Heart left ventricle (tissue), 16 donors: ENCODE data around the gene SLC22A2. TPM values are rescaled to one million over a fixed set of nuclear protein-coding genes. Genes with fewer than 3 reads are reported as not detected.

Experiments
- ATAC-seq, 4 donors: fragments of 200-7000 bp; cut with Tn5 transposase; one replicate each; pipeline ENCODE4 v1.9.1; 2020 to 2022; ENCODE audit warnings: moderate library complexity in 4 of 4, mild to moderate bottlenecking in 3 of 4, moderate number of reproducible peaks in 1 of 4
- DNase-seq, 5 donors: peaks; one replicate each; pipeline ENCODE4 v3.0.0-alpha.2; 2020
- H3K27ac ChIP-seq, 12 donors: fragments of 200-600 bp; sonication (generic) in 4 of 12; one replicate each; pipeline versions ENCODE4 v1.5.0 to v1.8.0; 2016 to 2022; ENCODE audit warnings: mild to moderate bottlenecking in 2 of 12
- H3K27me3 ChIP-seq, 9 donors: fragments of 200-600 bp; sonication (generic) in 2 of 9; one replicate each; pipeline versions ENCODE4 v1.5.1 to v1.8.0; 2016 to 2022; ENCODE audit warnings: mild to moderate bottlenecking in 3 of 9
- H3K36me3 ChIP-seq, 9 donors: fragments of 200-600 bp; sonication (generic) in 2 of 9; one replicate each; pipeline versions ENCODE4 v1.5.0 to v1.8.0; 2018 to 2022; ENCODE audit warnings: mild to moderate bottlenecking in 2 of 9
- H3K4me1 ChIP-seq, 12 donors: fragments of 200-600 bp; sonication (generic) in 4 of 12; one replicate each; pipeline versions ENCODE4 v1.5.0 to v1.8.0; 2016 to 2022; ENCODE audit warnings: mild to moderate bottlenecking in 3 of 12
- H3K4me3 ChIP-seq, 12 donors: fragments of 200-600 bp; sonication (generic) in 4 of 12; one replicate each; pipeline versions ENCODE4 v1.5.0 to v1.8.0; 2017 to 2022; ENCODE audit warnings: mild to moderate bottlenecking in 9 of 12, moderate library complexity in 4 of 12
- H3K9me3 ChIP-seq, 12 donors: fragments of 200-600 bp; sonication (generic) in 4 of 12; one replicate each; pipeline versions ENCODE4 v1.5.0 to v1.8.0; 2016 to 2022; ENCODE audit warnings: mild to moderate bottlenecking in 1 of 12
- POLR2A ChIP-seq, 2 donors: fragments of 450-650 bp; IDR thresholded peaks; one replicate each; pipeline ENCODE4 v1.6.1; 2017; ENCODE audit warnings: antibody characterized with exemption in 2 of 2, mild to moderate bottlenecking in 2 of 2, moderate library complexity in 2 of 2
- WGBS, 4 donors: extraction: QIAGEN DNeasy Blood & Tissue Kit in 2 of 4; methylation state at CpG; one replicate each; pipeline versions ENCODE4 v1.1.5 to v1.1.7; 2013 to 2018; 5-methylcytosine and 5-hydroxymethylcytosine counted together
- intact Hi-C, 10 donors: fragments of 100-400 bp; cut with DNase I; formaldehyde crosslinking; loops; one replicate each; pipeline versions ENCODE4 v1.11.1 to v1.14.2; 2022
- polyA plus RNA-seq, 2 donors: library from polyadenylated mRNA; stranded (reverse); fragments of 200-250 nt; gene quantifications; one replicate each; pipeline ENCODE4 v1.2.3, GENCODE V29; 2013
- total RNA-seq, 9 donors: library from RNA; depleted of rRNA in 2 of 9; stranded (reverse); fragments of >200 nt in 2 of 9; fragmentation: NEBNext Ultra II Directional in 3 of 9; extraction: Animal tissue kit (Norgen Biotek cat#: 25700) in 3 of 9; gene quantifications; one replicate each; pipeline versions ENCODE4 v1.1.0 to v1.2.4, GENCODE V29; 2016 to 2023
- TF ChIP-seq, protein P1 (sequence below), 12 donors: fragments of 200-600 bp; sonication (generic) in 4 of 12; IDR thresholded peaks; one replicate each; pipeline versions ENCODE4 v1.5.0 to v1.8.0; 2018 to 2022; ENCODE audit warnings: antibody characterized with exemption in 12 of 12, mild to moderate bottlenecking in 5 of 12
- donor health status: ischemic (EF 13 %, LVEDD 7.1; RV severe dilation, severe dysfunction).
- donor health status: healthy with polysubstance abuse.
- donor health status: DM: no; HTN: yes; CAD: no.
- donor health status: DM: no; HTN: no; CAD: no.
- donor health status: ischemic (EF 25% LVEDD 6.9; RV normal size, moderate dysfunction).
- donor health status: ischemic (EF 25% LVEDD 5.7; RV mildly dilated, moderate dysfunction).
- donor health status: healthy.
- donor health status: DM: yes; HTN: yes; CAD: no.
- donor health status: ischemic (EF 35%, LVEDD 5.7; RV mildly dilated, moderate dysfunction).
- donor health status: nonischemic (EF 11% LVEDD 7.7; RV severe dilation, severe dysfunction).
- donor health status: DM: yes; HTN: yes; CAD: no.
- donor health status: PGD.
- donor health status: ischemic (EF 29% LVEDD 5.4; RV normal size, mild dysfunction).
- donor health status: nonischemic (EF 23%, LVEDD 6.1; RV moderate dilation, normal function).

SLC22A2 gene
- total and polyA plus RNA-seq, 11 donors: not detected

DNA sequence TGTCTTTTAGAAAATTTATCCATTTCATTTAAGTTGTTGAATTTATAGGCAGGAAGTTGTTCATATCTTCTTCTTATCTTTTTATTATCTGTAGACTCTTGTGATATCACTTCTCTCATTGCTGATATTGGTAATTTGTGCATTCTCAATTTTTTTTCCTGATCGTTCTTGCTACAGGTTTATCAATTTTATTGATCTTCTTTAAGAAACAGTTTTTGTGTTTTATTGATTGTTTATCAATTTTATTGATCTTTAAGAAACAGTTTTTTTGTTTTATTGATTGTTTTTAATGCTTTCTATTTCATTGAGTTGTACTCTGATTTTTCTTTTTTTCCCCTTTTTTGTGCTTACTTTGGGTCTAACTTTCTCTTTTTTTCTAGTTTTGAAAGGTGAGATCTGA lies 23.8 kb upstream of the SLC22A2 start:
- Histone ChIP-seq H3K9me3 (peaks cover 0 to 6% (median 0%) of the 10 kb centered on the region in 12 donors), H3K4me3 (no peak overlapping the region), H3K4me1 (no peaks in the 10 kb centered on the region), H3K36me3 (no peaks in the 10 kb centered on the region), H3K27ac (no peak overlapping the region), H3K27me3 (peaks cover 0 to 9% (median 0%) of the 10 kb centered on the region in 9 donors)
- intact Hi-C loops: no loop called here
- 0 to 84% (median 70%) methylated on average over 1 of the region's 1 CpG for WGBS, 4 donors
- no peak for ATAC-seq
- no peak for DNase-seq
- TF ChIP-seq POLR2A (IDR thresholded peaks at IDR 0.05): no peak
- TF ChIP-seq, protein P1, sequence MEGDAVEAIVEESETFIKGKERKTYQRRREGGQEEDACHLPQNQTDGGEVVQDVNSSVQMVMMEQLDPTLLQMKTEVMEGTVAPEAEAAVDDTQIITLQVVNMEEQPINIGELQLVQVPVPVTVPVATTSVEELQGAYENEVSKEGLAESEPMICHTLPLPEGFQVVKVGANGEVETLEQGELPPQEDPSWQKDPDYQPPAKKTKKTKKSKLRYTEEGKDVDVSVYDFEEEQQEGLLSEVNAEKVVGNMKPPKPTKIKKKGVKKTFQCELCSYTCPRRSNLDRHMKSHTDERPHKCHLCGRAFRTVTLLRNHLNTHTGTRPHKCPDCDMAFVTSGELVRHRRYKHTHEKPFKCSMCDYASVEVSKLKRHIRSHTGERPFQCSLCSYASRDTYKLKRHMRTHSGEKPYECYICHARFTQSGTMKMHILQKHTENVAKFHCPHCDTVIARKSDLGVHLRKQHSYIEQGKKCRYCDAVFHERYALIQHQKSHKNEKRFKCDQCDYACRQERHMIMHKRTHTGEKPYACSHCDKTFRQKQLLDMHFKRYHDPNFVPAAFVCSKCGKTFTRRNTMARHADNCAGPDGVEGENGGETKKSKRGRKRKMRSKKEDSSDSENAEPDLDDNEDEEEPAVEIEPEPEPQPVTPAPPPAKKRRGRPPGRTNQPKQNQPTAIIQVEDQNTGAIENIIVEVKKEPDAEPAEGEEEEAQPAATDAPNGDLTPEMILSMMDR (IDR thresholded peaks at IDR 0.05): no peak

DNA sequence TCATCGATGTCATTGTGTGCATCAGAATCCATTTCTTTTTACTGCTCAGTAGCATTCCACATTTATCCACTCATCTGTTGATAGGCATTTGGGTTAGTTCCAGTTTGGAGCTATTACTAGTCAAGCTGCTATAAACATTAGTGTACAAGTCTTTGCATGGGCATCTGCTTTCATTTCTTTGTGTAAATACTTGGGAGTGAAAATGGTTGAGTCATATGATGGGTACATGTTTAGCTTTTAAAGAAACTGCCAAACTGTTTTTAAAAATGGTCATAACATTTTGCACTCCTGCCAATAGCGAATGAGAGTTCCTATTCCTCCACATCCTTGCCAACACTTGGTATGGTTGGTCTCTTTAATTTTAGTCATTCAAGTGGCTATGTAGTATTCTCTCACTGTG lies 21.2 kb upstream of the SLC22A2 start:
- ATAC-seq (no peak), DNase-seq (no peak)

DNA sequence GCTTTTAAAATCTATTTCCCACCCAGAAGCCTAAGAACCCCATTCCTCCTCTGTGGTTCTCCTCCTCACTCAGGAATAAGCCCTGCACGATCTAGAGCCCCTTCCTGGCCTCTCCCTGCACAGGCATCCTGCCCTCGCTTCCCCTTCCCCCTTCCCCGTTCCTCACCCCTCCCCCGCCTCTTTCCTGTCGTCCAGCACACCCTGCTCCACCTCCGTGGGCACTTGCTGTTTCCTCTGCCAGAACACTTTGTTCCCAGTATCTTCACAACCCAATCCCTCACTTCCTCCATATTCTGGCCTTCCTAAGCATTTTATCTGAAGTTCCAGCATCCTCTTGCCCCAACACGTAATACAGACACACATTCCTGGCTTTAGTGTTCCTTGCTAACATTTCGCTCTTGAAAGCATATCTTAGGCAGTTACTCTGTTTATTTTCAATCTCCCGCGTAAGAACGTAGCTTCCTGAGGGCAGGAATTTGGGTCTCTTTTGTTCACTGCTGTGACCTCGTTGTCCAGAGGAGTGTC lies 20.2 kb upstream of the SLC22A2 start:
- H3K9me3 ChIP-seq: peaks cover 0 to 6% (median 0%) of the 10 kb centered on the region in 12 donors
- DNase-seq: no peak
- H3K27ac ChIP-seq: no peak overlapping the region
- intact Hi-C loops: no loop called here
- TF ChIP-seq, protein P1 (IDR thresholded peaks at IDR 0.05): no peak
- TF ChIP-seq POLR2A (IDR thresholded peaks at IDR 0.05): no peak
- 51 to 62% (median 58%) methylated on average over 11 to 12 of the region's 12 CpGs for WGBS, 4 donors
- H3K4me3 ChIP-seq: no peak overlapping the region
- H3K27me3 ChIP-seq: no peaks in the 10 kb centered on the region
- H3K36me3 ChIP-seq: no peaks in the 10 kb centered on the region
- no peaks in the 10 kb centered on the region for H3K4me1 ChIP-seq
- no peak for ATAC-seq

More for the DNA sequence above, 21.2 kb upstream of the SLC22A2 start:
- H3K27me3 ChIP-seq: no peaks in the 10 kb centered on the region
- no peak overlapping the region for H3K27ac ChIP-seq
- no peaks in the 10 kb centered on the region for H3K4me1 ChIP-seq
- H3K9me3 ChIP-seq: peaks cover 0 to 6% (median 0%) of the 10 kb centered on the region in 12 donors
- intact Hi-C loops: no loop called here
- no peak for TF ChIP-seq POLR2A (IDR thresholded peaks at IDR 0.05)
- TF ChIP-seq, protein P1 (IDR thresholded peaks at IDR 0.05): no peak
- 48 to 88% (median 84%) methylated on average over 2 of the region's 2 CpGs for WGBS, 4 donors
- H3K36me3 ChIP-seq: no peaks in the 10 kb centered on the region
- H3K4me3 ChIP-seq: no peak overlapping the region

DNA sequence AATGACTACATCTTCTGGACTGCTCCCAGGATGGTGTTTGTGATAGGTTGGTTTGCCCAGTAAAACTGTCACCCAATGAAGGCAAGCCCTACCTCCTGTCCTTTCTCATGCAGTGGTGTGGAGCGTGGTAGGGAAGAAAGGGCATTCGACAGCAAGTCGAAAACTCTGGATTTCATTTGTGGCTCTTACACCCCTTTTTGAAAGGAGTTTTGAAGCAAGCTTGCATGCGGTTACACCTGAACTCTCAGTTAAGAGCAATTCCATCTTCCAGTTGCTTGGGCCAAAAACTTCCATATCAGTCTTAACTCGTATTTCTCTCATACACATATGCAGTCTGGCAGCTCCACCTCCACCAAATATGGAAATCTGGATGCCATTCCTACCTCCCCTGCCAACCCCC lies 19.7 kb upstream of the SLC22A2 start:
- H3K9me3 ChIP-seq: peaks cover 0 to 6% (median 0%) of the 10 kb centered on the region in 12 donors
- ATAC-seq (no peak), DNase-seq (no peak)
- intact Hi-C loops: no loop called here
- H3K4me3 ChIP-seq: no peak overlapping the region
- TF ChIP-seq, protein P1 (IDR thresholded peaks at IDR 0.05): no peak
- no peak for TF ChIP-seq POLR2A (IDR thresholded peaks at IDR 0.05)
- no peaks in the 10 kb centered on the region for H3K4me1 ChIP-seq
- no peaks in the 10 kb centered on the region for H3K36me3 ChIP-seq
- no peaks in the 10 kb centered on the region for H3K27me3 ChIP-seq
- H3K27ac ChIP-seq: no peak overlapping the region
- WGBS, 4 donors: 89 to 94% (median 92%) methylated on average over 5 of the region's 5 CpGs
